Glomerular endothelial cell (primary cell): ENCODE measurements around the gene LRRC59. TPM values are rescaled to one million over a fixed set of nuclear protein-coding genes. Genes with fewer than 3 reads are reported as not detected.
"Not testable (repeated sequence)": the region's sequence is repeated elsewhere in the genome, so short reads cannot be mapped to it uniquely, and the experiment has no call there.

Experiments used
- DNase-seq: peaks from one replicate; pipeline ENCODE4 v3.0.0-alpha.2; 2011; ENCODE audit warnings: low read depth, low spot score; ENCODE audit errors: extremely low read depth
- total RNA-seq: library from RNA; depleted of rRNA; stranded (reverse); fragments of >200 nt; gene quantifications from 2 replicates; pipeline ENCODE4 v1.2.3, GENCODE V29; 2015

The LRRC59 gene
- total RNA-seq, 1 donor from 2014 or later = 157 TPM

GRCh38 chr17:50424996-50425681 is 27.8 kb upstream of the LRRC59 start:
- DNase-seq = no peak

DNA sequence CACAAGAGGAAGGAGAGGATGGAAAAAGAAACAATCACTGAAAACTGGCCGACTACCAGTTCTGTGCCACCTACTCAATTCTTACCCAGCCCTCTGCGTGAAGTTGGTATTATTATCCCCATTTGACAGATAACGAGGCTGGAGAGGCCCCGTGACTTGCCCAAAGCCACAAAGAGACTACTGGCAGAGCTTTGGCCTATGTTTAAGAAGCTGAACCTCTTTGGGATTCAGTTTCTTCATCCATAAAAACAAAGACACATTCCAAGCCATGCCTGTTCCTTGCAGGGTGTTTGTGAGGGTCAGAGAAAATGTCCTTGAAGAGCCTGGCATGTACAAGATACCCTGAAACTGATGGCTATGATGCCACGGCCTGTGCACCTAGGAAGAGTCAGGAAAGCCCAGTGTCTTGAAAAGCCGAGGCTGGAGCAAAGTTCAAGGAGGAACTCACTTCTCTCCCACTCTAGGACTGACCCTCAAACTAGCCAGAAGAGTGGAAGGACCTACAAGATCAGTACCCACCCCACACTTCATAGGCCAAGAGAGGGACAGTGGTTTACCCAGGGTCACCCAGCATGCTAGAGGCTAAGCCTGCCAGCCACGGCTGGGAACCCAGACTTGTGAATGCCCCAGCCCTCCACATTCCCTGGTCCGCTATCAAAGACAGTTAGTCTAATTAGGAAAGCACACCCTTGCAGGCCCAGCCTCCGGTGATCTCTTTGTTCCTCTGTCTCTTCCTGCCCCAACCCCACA is 27.1 kb upstream of the LRRC59 start:
- DNase-seq = no peak

DNA sequence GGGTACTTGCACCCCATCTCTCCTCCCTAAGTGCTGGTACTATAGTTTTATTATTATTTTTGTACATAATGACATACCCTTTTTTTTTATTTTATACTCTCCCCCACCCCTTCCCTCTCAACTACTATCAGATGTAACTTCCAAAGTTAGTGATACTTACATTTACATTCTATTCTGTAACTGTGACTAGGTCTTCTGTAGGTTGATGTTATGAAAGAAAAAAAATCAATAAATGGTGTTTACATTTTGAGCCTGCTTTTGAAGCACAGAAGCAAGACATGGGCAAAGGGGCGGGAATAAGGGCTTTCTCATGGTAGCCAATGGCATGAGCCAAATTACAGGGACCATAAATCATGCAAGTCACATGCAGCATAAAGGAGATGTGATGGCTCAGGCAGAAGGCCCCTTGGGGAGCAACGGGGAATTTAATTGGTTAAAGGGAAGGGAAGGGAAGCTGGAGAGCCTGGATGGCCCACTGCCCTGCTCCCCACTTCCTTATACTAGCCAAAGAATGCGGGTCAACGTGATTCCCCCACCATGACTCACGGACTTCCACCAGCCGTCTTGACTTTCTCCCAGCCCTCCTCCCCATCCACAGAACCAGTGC is 26.3 kb upstream of the LRRC59 start:
- DNase-seq = peak; percentile 64

DNA sequence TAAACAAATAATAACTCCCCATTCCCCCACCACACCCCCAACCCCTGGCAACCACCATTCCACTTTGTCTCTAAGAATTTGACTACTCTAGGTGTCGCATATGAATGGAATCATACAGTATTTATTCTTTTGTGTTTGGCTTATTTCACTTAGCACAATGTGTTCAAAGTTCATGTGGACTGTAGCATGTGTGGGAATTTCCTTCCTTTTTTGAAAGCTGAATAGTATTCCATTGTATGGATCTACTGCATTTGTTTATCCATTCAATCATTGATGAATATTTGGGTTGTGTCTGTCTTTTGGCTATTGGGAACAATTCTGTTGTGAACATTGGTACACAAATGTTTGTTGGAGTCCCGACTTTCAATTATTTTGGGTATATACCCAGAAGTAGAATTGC is 25.4 kb upstream of the LRRC59 start:
- no peak for DNase-seq

DNA sequence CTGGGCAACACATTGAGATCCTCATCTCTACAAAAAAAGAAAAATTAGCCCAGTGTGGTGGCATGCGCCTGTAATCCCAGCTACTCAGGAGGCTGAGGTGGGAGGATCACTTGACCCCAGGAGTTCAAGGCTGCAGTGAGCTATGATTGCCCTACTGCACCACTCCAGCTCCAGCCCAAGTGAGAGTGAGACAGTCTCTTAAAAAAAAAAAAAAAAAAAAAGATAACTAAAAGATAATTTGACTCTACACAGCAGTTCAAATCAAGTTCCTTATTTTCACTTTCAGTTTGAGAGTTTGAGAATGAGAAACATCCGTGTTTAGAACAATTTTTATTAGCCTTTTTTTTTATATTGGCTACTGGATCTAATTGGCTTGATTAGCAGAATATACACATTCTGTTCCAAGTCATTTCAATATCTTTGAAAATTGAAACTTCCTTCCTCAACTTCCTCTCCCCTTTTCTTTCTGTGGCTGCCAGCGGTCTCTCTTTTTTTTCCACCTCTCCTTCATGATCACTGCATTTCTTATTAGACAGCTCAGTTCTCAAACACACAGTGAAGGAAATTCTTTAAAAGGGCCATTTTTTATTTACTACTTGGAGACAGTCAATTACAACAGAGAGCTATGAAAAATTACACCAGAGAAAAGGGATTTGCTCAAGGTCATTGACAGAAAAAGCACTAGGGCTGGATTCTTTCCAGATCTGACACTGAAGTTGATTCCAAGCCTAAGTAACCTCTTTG is 24.2 kb upstream of the LRRC59 start:
- no peak for DNase-seq

DNA sequence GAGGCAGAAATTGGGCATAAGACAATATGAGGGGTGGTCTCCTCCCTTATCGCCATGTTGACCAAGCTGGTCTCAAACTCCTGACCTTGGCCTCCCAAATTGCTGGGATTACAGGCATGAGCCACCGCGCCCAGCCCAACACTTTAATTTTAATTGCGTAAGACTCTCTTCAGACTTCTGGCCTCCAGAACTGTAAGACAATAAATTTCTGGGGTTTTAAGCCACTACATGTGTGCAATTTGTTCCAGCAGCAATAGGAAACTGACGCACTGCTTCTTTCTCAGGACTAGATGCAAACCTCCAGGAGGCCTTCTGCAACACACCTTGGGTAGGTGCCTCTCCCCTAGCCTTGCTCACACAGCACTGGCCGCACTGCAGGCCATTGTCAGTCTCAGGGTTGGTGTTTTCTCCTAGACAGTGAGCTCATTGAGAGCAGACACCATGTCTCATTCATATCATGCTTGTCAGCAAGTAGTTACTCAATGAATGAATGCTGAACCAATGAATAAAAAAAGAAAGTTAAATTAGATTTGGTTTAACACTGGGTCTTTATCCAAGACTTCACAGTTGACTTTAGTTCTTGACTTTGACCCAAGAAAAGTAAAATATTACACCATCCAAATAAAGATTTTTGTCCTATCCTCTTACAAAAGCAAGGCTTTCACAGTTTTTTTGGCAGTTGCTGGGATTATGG is 23.2 kb upstream of the LRRC59 start:
- DNase-seq = no peak

GRCh38 chr17:50419577-50419976 is 22.3 kb upstream of the LRRC59 start:
- DNase-seq = not testable (repeated sequence)

- DNase-seq = no peak
These were observed 17.5 kb upstream of the LRRC59 start for GRCh38 chr17:50414808-50415207.

GRCh38 chr17:50412188-50412732 is 14.9 kb upstream of the LRRC59 start:
- DNase-seq = no peak

GRCh38 chr17:50407921-50408320 is 10.6 kb upstream of the LRRC59 start:
- DNase-seq = no peak

- DNase-seq = no peak
These were observed 9.3 kb upstream of the LRRC59 start for GRCh38 chr17:50406578-50406977.

GRCh38 chr17:50405351-50405750 is 8.0 kb upstream of the LRRC59 start:
- DNase-seq = not testable (repeated sequence)

DNA sequence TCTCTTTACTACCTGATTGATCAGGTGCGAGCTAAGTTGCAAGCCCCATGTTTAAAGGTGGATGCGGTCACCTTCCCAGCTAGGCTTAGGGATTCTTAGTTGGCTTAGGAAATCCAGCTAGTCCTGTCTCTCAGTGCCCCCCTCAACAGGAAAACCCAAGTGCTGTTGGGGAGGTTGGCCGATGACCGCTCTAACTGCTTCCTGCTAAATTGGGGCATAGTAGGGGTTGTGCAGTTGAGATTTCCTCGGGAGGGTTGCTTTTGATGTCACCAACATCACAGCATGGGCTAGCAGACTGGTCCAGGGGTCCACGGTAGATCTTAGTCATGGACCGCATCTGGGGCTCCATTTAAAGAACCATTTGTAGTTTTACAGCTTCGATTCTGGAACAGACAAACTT is 2.3 kb upstream of the LRRC59 start:
- not testable (repeated sequence) for DNase-seq

GRCh38 chr17:50398672-50399071 is 1.3 kb upstream of the LRRC59 start:
- DNase-seq = not testable (repeated sequence)

DNA sequence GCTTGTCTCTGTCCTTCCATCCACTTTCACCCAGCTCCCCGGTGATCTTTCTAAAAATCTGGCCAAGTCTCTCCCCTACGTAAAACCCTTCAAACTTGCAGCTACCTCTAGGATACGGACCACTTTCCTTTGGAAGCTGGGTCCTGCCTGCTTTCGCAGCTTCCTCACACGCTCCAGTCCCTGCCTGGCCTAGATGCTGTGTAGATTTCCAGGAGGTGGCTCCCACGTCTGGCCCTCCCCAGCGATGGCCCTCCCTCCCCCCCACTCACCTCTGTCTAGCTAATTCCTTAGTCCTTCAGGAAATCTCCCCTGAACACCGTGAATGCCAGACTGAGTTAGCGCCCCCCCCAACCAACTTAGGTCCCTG is 579 bp upstream of the LRRC59 start:
- DNase-seq = no peak

DNA sequence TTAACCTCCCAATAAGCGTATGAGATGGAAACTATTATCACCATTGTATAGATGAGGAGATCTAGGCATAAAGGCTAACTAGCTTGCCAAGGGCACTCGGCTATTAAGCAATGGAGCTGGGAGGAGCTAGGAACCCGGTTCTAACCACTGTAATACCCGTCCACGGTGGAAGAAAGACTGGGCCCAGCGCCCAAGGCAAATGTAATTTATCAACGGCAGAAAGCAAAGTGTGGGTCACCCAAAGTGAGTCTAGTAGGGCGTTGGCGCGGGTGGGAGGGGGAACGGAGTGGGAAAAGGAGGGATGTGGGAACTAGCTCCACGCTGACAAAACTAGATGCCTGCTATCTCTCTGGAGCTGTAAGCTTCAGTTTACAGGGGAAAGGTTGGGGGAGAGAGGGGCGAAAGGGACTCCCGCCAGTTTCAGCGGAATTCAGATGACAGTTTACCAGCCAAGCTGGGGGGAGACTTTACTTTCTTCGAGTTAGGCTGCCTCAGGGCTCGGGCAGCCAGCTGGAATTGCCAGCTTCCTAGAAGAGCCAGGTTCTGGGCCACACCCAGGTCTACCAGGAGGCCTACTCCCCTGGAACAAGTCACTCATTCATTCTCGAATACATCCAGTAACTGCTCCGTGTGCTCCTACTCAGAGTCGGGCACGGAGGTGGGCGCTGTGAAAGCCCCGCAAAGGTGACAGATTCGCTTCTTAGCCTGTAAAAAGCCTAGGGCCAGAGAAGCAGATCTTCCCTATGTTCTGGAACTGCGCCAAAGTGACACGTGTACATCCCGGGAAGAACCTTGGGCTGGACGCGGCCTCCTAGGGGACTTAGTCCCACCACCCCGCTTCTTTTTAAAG is 837 bp downstream of the LRRC59 start:
- DNase-seq = no peak

DNA sequence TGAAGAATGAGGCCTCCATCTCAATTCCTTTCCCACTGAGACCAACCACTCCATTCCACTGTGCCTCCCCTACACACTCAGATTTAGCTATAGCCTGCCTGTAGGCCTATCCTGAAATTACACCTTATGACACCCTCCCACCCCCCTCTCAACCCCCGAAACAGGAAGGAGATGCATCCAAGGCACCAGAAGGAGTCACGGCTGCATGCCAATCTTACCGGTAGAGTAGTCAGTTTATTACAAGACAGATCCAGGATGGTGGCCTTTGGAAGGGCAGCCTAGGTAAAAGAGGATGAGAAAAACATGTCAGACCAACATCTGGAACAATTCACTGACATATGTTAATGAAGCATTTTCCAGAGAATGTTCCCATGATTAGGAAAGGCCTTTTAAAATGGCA is 2.6 kb downstream of the LRRC59 start:
- DNase-seq = no peak

GRCh38 chr17:50393700-50394099 is 3.6 kb downstream of the LRRC59 start:
- no peak for DNase-seq

DNA sequence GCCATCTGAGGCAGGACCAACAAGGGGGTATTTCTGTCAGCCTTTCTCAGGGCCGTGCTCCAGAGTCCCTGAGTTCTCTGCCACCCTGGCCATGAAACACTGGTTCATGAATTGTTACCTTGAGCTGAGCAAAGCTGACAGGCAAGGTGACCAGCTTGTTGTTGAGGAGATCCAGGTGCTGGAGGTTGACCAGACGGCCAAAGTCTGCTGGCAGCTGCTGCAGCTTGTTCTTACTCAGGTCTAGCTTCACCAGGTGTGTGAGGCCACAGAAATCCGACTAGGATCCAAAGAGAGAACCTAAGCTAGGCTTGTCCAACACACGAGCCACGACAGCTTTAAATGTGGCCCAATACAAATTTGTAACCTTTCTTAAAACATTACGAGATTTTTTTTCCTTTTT is 4.7 kb downstream of the LRRC59 start:
- no peak for DNase-seq

DNA sequence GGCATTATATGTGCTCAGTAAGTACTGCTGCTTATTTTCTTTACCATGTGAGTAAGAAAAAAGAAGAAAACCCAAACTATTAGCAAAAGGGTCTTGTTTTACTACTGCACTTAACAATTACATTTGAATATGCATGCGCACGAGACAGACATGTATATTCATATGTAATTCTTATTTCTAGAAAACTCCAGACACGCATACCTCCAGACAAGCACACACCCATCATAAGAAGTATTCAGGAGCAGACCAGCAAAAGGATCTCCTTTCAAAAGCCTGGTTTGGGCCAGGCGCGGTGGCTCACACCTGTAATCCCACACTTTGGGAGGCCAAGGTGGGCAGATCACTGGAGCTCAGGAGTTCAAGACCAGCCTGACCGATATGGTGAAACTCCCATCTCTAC is 7.8 kb downstream of the LRRC59 start:
- DNase-seq = no peak
